Measurements from ENCODE around the gene DTX1.

GRCh38 chr12:113136990-113137511 is 80.5 kb downstream of the DTX1 start:
- no peak for TF ChIP-seq CTCF (IDR thresholded peaks at IDR 0.05 in 4 of 5, conservative IDR thresholded peaks at IDR 0.05 in 1 of 5)
- no peak for TF ChIP-seq POLR2A (IDR thresholded peaks at IDR 0.05)
